GM08714 (cell line): Measurements from ENCODE around the gene FRMD4B.

Source experiments
- H3K4me3 ChIP-seq: fragments of 200-500 bp; sonication (Bioruptor generic); 2 replicates; pipeline ENCODE4 v1.5.1; 2014; ENCODE audit warnings: mild to moderate bottlenecking, low read length, inconsistent platforms
- ZNF274 ChIP-seq: IDR thresholded peaks from 2 replicates; pipeline ENCODE4 v1.6.1; 2012; ENCODE audit warnings: mild to moderate bottlenecking, low read depth, low read length

The FRMD4B gene

GRCh38 chr3:69385723-69386555 is at the start of gene FRMD4B:
Gene FRMD4B (minus strand): TSS chr3:69386088. CDS start chr3:69385989, 99 bp downstream.
- peak within 1 kb of the TSS; percentile 47; the same call in 1 of the 2 replicates for H3K4me3 ChIP-seq

GRCh38 chr3:69433969-69434325 is 48.1 kb upstream of the FRMD4B start:
- TF ChIP-seq ZNF274: no peak
- H3K4me3 ChIP-seq: no peak overlapping the region

More at GRCh38 chr3:69385723-69386555, at the start of gene FRMD4B:
- TF ChIP-seq ZNF274: no peak

DNA sequence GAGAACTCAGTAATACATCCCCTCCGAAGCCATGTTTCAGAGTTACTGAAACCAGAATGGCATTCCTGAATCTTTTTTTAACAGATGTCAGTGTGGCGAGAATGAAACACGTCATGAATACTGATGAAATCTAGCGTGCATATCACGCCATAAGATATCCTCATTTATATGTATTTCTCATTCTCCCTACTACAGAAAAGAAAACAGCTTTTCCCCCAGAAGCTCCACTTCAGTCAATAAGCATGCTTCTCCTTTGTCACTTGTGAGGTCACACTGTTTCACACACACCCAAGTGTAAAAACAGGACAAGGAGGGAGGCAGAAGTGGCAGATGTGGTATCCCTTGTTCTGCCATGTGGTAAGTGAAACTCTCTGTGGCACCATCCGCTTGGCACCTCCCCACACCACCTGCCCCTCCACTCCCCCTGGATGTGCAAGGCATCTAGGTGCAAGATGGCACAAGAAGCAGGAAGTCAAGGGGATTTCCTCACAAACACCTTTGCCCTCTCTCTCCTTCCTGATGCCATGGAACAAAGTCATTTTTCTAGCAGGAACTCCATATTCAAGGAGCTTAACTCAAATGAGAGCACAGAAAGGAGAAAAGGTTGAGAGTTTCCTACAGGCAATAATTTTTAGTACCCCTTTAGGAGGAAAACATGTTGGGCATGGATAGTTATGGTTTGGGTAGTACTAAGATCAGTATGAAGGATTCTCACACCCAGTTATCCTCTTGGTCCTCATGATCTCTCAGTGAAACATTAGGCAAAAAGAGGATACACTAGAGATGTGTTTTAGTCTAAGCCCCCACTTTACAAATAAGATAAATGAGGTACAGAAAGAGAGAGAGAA is 47.5 kb upstream of the FRMD4B start:
- no peak overlapping the region for H3K4me3 ChIP-seq
- no peak for TF ChIP-seq ZNF274

GRCh38 chr3:69428657-69429255 is 42.9 kb upstream of the FRMD4B start:
- no peak overlapping the region for H3K4me3 ChIP-seq
- no peak for TF ChIP-seq ZNF274

DNA sequence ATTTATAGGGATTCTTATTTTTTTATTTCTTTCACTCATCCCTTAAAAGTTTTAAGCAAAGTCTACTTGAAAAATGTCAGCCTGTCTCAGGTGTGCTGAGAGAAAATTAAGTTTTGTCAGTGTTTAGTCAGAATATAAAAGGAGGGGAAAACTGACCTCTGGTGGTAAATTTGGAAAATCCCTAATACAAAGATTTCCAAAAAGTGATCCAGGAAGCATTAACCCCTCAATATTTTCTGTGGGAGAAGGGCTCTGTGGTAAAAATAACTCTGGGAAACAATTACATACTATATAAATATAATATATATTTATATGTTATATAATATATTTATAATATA is 41.0 kb upstream of the FRMD4B start:
- TF ChIP-seq ZNF274: no peak

GRCh38 chr3:69426291-69426966 is 40.5 kb upstream of the FRMD4B start:
- TF ChIP-seq ZNF274: no peak
- no peak overlapping the region for H3K4me3 ChIP-seq

More for the DNA sequence above, 41.0 kb upstream of the FRMD4B start:
- H3K4me3 ChIP-seq: no peak overlapping the region

DNA sequence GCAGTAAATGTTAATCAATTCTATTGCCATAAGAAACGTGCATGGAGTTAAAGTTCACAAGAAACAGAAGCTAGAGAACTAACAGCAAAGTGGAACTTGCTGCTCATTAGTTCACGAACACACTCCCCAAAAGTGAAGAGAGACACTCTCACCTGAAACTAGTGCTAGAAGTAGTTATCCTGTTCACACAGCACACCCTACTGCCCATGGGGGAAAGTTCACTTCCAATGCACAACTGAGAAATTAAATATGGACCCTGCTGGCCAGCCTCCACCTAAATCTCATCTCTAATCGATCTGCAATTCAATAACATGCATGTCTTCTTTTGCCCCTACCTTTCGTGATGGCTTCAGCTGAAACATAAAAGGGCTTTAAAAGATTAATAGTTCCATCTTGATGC is 39.4 kb upstream of the FRMD4B start:
- no peak for TF ChIP-seq ZNF274
- H3K4me3 ChIP-seq: no peak overlapping the region

- no peak for TF ChIP-seq ZNF274
- H3K4me3 ChIP-seq: no peak overlapping the region
These were observed 37.7 kb upstream of the FRMD4B start for GRCh38 chr3:69423463-69424155.

DNA sequence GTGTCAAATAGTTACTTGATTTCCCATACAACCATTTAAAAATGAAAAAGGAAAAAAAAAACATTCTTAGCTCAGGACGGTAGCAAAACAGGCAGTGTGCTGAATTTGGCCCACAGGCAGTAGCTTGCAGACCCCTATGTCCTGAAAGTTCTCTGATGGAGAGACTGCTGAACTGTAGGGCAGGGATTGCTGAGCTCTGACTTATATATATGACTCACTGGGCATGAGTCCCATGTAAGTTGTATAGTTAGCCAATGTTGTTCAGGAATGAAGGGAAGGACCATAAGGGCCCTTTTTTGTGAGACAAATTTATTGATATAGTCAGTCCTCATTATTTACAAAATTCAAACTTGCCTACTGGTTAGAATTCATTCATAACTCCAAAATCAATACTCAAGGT is 36.9 kb upstream of the FRMD4B start:
- no peak overlapping the region for H3K4me3 ChIP-seq
- TF ChIP-seq ZNF274: no peak

DNA sequence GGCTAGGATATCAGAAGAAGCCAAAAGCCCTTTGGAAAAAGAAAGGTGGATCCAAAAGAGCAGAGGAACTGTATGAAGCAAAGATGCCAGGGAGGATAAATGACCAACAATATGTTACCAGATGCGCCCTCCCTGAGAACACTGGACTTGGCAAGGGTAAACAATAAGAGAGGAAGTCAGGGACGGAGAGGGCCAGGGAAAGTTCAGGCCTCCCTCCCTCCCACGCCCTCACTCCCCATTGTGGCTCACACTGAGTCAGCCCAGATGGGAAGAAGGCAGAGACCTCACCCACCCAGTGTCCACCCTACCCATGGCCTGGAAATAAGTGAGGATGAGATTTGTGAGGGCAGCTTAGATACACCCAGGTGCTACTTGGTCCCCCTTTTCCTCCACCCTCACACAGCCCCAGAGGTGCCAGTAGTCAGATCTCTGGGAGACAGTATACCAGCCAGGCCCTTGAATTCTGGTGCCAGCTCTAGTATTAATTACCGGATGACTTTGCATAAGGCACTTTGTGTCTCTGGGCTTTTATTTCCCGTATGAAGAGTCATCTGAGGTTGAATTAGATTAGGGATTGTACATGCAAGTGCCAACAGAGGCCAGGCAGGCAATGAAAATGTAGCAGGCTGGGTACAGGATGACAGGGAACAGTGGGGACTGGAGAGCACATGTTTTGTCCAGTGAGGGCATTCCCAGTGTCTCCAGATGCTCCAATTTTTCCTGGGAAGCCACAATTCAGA is 35.1 kb upstream of the FRMD4B start:
- TF ChIP-seq ZNF274: no peak
- no peak overlapping the region for H3K4me3 ChIP-seq

DNA sequence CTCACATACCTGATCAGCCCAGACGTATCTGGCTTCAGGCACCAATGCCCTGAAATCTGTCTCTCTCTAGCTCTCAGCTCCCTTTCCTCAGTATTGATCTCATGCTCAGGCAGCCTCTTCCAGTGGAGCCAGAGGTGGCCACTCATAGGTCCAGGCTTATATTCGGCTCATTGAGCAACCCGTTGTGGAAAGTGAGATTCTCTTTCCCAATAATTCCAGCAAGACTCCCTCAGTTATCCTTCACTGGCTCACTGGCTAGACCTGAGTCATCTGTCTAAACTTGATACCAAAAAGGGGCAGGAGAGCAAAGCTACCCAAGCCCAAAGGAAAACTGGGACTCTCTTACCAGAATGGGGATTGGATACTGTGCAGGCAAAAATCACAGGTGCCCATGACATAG is 33.4 kb upstream of the FRMD4B start:
- TF ChIP-seq ZNF274: no peak
- H3K4me3 ChIP-seq: no peak overlapping the region

GRCh38 chr3:69417541-69418078 is 31.7 kb upstream of the FRMD4B start:
- TF ChIP-seq ZNF274: no peak

More at GRCh38 chr3:69417541-69418078, 31.7 kb upstream of the FRMD4B start:
- H3K4me3 ChIP-seq: no peak overlapping the region
